HG02759 (cell line): Measurements from ENCODE around the gene TNIP2.
"Not testable (repeated sequence)": the region's sequence is repeated elsewhere in the genome, so short reads cannot be mapped to it uniquely, and the experiment has no call there.

Experiments
- ATAC-seq: cut with Tn5 transposase; IDR thresholded peaks from one replicate; pipeline ENCODE4 v1.9.1; 2021; ENCODE audit warnings: mild to moderate bottlenecking, moderate library complexity; ENCODE audit not compliant: unreplicated experiment

Gene TNIP2

GRCh38 chr4:2794486-2795299, 38.6 kb upstream of the TNIP2 start:
- ATAC-seq: no peak

GRCh38 chr4:2793586-2794485, 37.7 kb upstream of the TNIP2 start:
- ATAC-seq: no peak

- peak; percentile 52 for ATAC-seq
These were observed 36.8 kb upstream of the TNIP2 start, which contains the start of gene SH3BP2 for GRCh38 chr4:2792711-2793585. SH3BP2 (plus strand) TSS chr4:2793085; CDS start chr4:2820618, 27,533 bp downstream.

GRCh38 chr4:2792396-2792710, 36.2 kb upstream of the TNIP2 start:
- ATAC-seq: no peak

- ATAC-seq: no peak
These were observed 35.6 kb upstream of the TNIP2 start for GRCh38 chr4:2791518-2792395.

- no peak for ATAC-seq
These were observed 34.7 kb upstream of the TNIP2 start for GRCh38 chr4:2790583-2791517.

GRCh38 chr4:2789793-2790582, 33.9 kb upstream of the TNIP2 start:
- no peak for ATAC-seq

GRCh38 chr4:2789351-2789750, 33.2 kb upstream of the TNIP2 start:
- ATAC-seq: no peak

GRCh38 chr4:2788532-2789103, 32.5 kb upstream of the TNIP2 start:
- ATAC-seq: no peak

- ATAC-seq: no peak
These were observed 32.0 kb upstream of the TNIP2 start for GRCh38 chr4:2788101-2788500.

GRCh38 chr4:2787230-2788100, 31.3 kb upstream of the TNIP2 start:
- peak; percentile 80 for ATAC-seq

GRCh38 chr4:2786794-2787229, 30.7 kb upstream of the TNIP2 start:
- peak; percentile 6 for ATAC-seq

- no peak for ATAC-seq
These were observed 30.1 kb upstream of the TNIP2 start for GRCh38 chr4:2786152-2786671.

GRCh38 chr4:2785613-2786012, 29.5 kb upstream of the TNIP2 start:
- ATAC-seq: no peak

- ATAC-seq: no peak
These were observed 27.7 kb upstream of the TNIP2 start for GRCh38 chr4:2783790-2784189.

GRCh38 chr4:2781911-2782310, 25.8 kb upstream of the TNIP2 start:
- ATAC-seq: no peak

- ATAC-seq: not testable (repeated sequence)
These were observed 24.5 kb upstream of the TNIP2 start for GRCh38 chr4:2780643-2781042.
